Measurements from ENCODE around the gene RAB40AL.

The RAB40AL gene

DNA sequence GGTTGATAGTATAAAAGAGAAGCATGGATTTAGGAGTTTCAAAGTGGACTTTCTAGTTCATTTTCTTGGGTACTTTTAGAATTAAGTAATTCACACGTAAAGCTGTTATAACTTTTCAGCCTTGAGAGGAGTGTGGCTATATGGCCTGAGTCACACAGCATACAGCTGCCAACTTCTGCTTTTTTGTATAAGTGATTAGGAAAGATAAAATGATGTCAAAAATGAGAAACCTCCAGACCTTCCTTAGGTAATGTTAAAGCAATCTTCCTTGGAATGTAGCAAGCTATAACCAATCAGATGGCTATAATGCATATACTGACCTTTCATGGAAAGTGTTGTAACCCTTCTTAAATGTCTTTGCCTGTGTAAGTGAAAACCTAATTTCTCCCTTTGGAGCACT lies 39.2 kb downstream of the RAB40AL start:
- TF ChIP-seq ZNF565 (CRISPR knock-in tag; conservative IDR thresholded peaks at IDR 0.05; ENCODE audit: low read depth) (no peak), OSR1 (CRISPR knock-in tag; IDR thresholded peaks at IDR 0.05) (no peak), TCF4 (CRISPR knock-in tag; IDR thresholded peaks at IDR 0.05; ENCODE audit: borderline replicate concordance) (no peak)
- TF ChIP-seq, protein P1, sequence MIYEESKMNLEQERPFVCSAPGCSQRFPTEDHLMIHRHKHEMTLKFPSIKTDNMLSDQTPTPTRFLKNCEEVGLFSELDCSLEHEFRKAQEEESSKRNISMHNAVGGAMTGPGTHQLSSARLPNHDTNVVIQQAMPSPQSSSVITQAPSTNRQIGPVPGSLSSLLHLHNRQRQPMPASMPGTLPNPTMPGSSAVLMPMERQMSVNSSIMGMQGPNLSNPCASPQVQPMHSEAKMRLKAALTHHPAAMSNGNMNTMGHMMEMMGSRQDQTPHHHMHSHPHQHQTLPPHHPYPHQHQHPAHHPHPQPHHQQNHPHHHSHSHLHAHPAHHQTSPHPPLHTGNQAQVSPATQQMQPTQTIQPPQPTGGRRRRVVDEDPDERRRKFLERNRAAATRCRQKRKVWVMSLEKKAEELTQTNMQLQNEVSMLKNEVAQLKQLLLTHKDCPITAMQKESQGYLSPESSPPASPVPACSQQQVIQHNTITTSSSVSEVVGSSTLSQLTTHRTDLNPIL (CRISPR knock-in tag; IDR thresholded peaks at IDR 0.05; ENCODE audit: low read depth): no peak
- TF ChIP-seq, protein P2, sequence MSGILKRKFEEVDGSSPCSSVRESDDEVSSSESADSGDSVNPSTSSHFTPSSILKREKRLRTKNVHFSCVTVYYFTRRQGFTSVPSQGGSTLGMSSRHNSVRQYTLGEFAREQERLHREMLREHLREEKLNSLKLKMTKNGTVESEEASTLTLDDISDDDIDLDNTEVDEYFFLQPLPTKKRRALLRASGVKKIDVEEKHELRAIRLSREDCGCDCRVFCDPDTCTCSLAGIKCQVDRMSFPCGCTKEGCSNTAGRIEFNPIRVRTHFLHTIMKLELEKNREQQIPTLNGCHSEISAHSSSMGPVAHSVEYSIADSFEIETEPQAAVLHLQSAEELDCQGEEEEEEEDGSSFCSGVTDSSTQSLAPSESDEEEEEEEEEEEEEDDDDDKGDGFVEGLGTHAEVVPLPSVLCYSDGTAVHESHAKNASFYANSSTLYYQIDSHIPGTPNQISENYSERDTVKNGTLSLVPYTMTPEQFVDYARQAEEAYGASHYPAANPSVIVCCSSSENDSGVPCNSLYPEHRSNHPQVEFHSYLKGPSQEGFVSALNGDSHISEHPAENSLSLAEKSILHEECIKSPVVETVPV (CRISPR knock-in tag; IDR thresholded peaks at IDR 0.05): no peak
- no peak for ATAC-seq

DNA sequence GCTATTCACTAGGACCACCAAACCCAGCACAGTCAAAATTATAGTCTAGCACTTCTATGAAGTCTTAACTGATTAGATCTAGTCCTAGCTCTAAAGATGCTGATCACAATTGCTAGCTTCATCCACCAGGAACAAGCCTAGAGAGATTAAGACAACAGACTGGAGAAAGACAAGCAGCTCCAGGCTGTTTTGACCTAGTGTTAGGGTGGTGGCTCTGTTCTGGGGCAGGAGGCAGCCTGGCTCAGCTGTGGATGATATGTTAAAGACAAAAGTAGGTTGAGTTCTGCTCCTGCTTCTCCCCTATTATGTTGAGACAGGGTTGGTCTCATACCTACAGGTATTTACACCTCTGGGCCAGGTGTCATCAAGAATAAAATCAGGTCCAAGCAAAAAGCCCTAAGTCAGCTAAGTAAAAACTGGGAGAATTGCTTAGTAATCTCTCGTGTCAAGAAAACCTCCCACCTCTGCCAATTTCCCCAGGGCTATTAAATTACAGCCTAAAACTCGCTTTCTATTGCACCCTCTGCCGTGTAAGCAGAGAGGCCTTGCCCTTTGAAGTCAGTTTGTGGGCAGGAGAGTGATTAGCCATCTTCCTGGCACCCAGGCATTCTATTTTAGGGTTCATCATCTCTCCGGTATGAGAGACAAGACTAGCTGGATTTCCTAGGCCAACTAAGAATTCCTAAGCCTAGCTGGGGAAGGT lies 39.9 kb downstream of the RAB40AL start:
- TF ChIP-seq ZNF70 (CRISPR knock-in tag; IDR thresholded peaks at IDR 0.05) (no peak), ZFP30 (CRISPR knock-in tag; IDR thresholded peaks at IDR 0.05) (no peak), RARB (CRISPR knock-in tag; IDR thresholded peaks at IDR 0.05) (no peak), SNAI2 (CRISPR knock-in tag; IDR thresholded peaks at IDR 0.05) (no peak), GLIS3 (CRISPR knock-in tag; IDR thresholded peaks at IDR 0.05) (no peak), PPARA (CRISPR knock-in tag; IDR thresholded peaks at IDR 0.05; ENCODE audit: borderline replicate concordance) (no peak), TOX (CRISPR knock-in tag; IDR thresholded peaks at IDR 0.05; ENCODE audit: borderline replicate concordance) (no peak), BACH2 (CRISPR knock-in tag; IDR thresholded peaks at IDR 0.05; ENCODE audit: borderline replicate concordance) (no peak), ZC3H10 (CRISPR knock-in tag; IDR thresholded peaks at IDR 0.05) (no peak), ZFP3 (CRISPR knock-in tag; IDR thresholded peaks at IDR 0.05) (no peak), ARNTL (CRISPR knock-in tag; IDR thresholded peaks at IDR 0.05; ENCODE audit: borderline replicate concordance, low read depth) (no peak), ISL1 (CRISPR knock-in tag; IDR thresholded peaks at IDR 0.05) (no peak), ESRRG (CRISPR knock-in tag; IDR thresholded peaks at IDR 0.05) (no peak)
- TF ChIP-seq, protein P3, sequence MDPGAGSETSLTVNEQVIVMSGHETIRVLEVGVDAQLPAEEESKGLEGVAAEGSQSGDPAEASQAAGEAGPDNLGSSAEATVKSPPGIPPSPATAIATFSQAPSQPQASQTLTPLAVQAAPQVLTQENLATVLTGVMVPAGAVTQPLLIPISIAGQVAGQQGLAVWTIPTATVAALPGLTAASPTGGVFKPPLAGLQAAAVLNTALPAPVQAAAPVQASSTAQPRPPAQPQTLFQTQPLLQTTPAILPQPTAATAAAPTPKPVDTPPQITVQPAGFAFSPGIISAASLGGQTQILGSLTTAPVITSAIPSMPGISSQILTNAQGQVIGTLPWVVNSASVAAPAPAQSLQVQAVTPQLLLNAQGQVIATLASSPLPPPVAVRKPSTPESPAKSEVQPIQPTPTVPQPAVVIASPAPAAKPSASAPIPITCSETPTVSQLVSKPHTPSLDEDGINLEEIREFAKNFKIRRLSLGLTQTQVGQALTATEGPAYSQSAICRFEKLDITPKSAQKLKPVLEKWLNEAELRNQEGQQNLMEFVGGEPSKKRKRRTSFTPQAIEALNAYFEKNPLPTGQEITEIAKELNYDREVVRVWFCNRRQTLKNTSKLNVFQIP (CRISPR knock-in tag; IDR thresholded peaks at IDR 0.05; ENCODE audit: borderline replicate concordance, low read depth): no peak
- TF ChIP-seq, protein P4, sequence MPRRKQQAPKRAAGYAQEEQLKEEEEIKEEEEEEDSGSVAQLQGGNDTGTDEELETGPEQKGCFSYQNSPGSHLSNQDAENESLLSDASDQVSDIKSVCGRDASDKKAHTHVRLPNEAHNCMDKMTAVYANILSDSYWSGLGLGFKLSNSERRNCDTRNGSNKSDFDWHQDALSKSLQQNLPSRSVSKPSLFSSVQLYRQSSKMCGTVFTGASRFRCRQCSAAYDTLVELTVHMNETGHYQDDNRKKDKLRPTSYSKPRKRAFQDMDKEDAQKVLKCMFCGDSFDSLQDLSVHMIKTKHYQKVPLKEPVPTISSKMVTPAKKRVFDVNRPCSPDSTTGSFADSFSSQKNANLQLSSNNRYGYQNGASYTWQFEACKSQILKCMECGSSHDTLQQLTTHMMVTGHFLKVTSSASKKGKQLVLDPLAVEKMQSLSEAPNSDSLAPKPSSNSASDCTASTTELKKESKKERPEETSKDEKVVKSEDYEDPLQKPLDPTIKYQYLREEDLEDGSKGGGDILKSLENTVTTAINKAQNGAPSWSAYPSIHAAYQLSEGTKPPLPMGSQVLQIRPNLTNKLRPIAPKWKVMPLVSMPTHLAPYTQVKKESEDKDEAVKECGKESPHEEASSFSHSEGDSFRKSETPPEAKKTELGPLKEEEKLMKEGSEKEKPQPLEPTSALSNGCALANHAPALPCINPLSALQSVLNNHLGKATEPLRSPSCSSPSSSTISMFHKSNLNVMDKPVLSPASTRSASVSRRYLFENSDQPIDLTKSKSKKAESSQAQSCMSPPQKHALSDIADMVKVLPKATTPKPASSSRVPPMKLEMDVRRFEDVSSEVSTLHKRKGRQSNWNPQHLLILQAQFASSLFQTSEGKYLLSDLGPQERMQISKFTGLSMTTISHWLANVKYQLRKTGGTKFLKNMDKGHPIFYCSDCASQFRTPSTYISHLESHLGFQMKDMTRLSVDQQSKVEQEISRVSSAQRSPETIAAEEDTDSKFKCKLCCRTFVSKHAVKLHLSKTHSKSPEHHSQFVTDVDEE (CRISPR knock-in tag; IDR thresholded peaks at IDR 0.05): no peak
- TF ChIP-seq, protein P5, sequence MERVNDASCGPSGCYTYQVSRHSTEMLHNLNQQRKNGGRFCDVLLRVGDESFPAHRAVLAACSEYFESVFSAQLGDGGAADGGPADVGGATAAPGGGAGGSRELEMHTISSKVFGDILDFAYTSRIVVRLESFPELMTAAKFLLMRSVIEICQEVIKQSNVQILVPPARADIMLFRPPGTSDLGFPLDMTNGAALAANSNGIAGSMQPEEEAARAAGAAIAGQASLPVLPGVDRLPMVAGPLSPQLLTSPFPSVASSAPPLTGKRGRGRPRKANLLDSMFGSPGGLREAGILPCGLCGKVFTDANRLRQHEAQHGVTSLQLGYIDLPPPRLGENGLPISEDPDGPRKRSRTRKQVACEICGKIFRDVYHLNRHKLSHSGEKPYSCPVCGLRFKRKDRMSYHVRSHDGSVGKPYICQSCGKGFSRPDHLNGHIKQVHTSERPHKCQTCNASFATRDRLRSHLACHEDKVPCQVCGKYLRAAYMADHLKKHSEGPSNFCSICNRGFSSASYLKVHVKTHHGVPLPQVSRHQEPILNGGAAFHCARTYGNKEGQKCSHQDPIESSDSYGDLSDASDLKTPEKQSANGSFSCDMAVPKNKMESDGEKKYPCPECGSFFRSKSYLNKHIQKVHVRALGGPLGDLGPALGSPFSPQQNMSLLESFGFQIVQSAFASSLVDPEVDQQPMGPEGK (CRISPR knock-in tag; IDR thresholded peaks at IDR 0.05; ENCODE audit: borderline replicate concordance): no peak
- ATAC-seq: no peak

DNA sequence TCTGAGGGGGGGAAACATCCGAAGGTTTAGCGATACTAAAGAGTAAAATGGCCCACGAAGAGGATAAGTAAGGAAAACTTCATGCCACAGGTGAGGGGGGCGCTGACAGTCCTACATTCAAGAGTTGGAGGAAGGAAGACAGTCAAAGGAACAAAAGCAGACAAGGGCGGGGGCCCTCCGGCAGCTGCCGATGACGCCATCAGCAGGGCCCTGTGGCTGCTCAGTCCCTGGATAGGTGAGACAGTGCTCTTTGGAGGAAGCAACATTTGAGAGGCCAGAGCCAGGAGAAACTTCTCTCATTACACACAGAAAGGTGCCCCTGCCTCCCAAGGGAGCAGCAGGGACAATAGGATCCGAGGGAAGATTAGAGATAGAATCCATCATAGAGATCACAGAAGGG lies 41.5 kb downstream of the RAB40AL start:
- no peak for ATAC-seq
- TF ChIP-seq ZNF70 (CRISPR knock-in tag; IDR thresholded peaks at IDR 0.05) (no peak), ZNF8 (CRISPR knock-in tag; IDR thresholded peaks at IDR 0.05) (no peak), ZFP3 (CRISPR knock-in tag; IDR thresholded peaks at IDR 0.05) (no peak), ZNF565 (CRISPR knock-in tag; conservative IDR thresholded peaks at IDR 0.05; ENCODE audit: low read depth) (no peak), ZFP30 (CRISPR knock-in tag; IDR thresholded peaks at IDR 0.05) (no peak), OSR1 (CRISPR knock-in tag; IDR thresholded peaks at IDR 0.05) (no peak), SNAI2 (CRISPR knock-in tag; IDR thresholded peaks at IDR 0.05) (no peak), TOX (CRISPR knock-in tag; IDR thresholded peaks at IDR 0.05; ENCODE audit: borderline replicate concordance) (no peak), PPARA (CRISPR knock-in tag; IDR thresholded peaks at IDR 0.05; ENCODE audit: borderline replicate concordance) (no peak), TCF4 (CRISPR knock-in tag; IDR thresholded peaks at IDR 0.05; ENCODE audit: borderline replicate concordance) (no peak)
- TF ChIP-seq, protein P3 (CRISPR knock-in tag; IDR thresholded peaks at IDR 0.05; ENCODE audit: borderline replicate concordance, low read depth): no peak
- TF ChIP-seq, protein P1 (CRISPR knock-in tag; IDR thresholded peaks at IDR 0.05; ENCODE audit: low read depth): no peak

All from SK-N-SH treated with all-trans-retinoic acid at 6 μM for 48 hours (cell line).